GM19043 (cell line): Measurements from ENCODE around the gene LDLRAD4.

Experiments
- ATAC-seq: cut with Tn5 transposase; IDR thresholded peaks from one replicate; pipeline ENCODE4 v1.9.1; 2021; ENCODE audit warnings: low read depth; ENCODE audit not compliant: unreplicated experiment

The LDLRAD4 gene

GRCh38 chr18:13496691-13497281 lies 278.2 kb downstream of the LDLRAD4 start:
- no peak for ATAC-seq

GRCh38 chr18:13499803-13500202 lies 281.2 kb downstream of the LDLRAD4 start:
- no peak for ATAC-seq

DNA sequence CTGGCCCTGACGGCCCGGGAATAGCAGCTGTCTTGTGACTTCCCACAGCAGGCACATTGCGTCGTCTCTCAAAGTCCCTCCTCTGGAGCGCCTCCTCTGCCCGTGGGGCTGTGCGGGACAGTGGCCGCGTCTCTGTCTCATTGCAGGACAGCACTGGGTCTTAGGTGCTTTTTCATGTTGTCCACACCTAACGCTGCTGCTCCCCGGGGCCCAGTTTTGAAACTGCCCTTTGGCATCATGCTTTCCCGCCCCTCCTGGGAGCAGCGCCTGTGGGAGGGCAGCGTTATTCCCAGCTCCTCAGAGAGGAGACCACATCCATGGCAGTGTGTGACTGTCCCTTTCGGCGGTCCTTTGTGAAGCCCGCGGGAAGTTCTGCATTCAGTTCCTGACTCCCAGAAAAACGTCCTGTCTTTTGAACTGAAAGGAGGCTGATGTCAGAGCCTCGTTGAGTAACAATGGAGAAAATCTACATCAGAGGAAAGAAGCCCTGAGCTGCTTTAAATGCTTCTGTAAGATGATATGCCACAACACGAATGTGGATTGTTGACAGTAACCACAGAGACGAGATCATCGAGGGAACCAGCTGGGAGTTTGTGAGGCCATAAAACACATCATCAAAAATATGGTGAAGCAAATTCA lies 281.8 kb downstream of the LDLRAD4 start:
- no peak for ATAC-seq

GRCh38 chr18:13500869-13501542 lies 282.4 kb downstream of the LDLRAD4 start:
- ATAC-seq, result no peak

DNA sequence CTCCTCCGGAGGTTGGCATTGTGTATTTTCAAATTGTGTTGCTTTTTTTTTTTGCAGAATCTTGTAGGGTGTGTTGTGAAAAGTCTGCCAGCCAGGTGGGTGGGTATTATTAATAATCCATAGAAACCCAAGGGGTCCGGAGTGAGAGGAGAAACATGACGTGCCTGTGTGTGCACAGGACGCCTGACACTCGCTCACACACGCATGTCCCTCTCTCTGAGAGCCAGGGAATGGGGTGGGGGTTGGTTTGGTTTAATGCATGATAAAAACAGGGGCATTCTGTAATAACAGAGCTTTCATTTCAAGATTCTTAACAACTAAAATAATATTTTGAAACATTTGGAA lies 283.0 kb downstream of the LDLRAD4 start:
- ATAC-seq, result no peak

- ATAC-seq, result peak; percentile 94
Observed at GRCh38 chr18:13501891-13502290, 283.3 kb downstream of the LDLRAD4 start.

DNA sequence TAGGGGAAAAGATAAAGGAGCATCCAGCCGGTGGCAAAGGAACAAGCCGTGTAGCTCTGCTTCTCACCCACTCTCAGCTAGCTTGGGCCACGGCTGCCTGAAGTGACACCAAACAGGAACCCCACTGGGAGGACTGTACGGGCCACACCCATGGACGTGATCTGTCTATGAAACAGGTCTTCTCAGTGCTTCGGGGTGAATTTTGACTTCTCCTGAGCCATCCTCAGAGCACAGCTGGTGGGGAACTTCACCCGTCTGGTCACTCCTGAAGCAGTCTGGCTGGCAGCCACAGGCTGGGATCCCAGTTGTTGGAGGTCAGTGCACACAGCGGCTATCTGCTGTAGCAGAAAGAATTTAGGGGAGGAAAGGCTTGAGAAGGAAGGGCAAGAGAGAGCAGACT lies 284.0 kb downstream of the LDLRAD4 start:
- no peak for ATAC-seq

DNA sequence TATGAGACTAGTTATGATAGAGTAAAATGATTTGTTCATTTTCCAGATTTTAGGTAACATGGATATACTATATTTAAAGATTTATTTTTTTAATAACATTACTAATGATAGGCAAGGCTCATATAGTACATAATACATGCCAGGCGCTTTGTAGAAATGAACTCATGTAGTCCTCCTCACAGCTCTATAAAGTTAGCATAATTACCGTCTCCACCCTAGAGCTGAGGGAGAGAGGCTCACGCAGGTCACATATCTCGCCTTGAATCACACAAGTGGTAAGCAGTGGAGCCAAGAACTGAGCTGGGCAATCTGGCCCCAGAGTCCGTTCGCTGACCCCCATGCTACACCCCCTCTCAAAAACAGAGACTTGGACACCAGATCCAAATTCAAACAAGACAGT lies 285.3 kb downstream of the LDLRAD4 start:
- no peak for ATAC-seq

GRCh38 chr18:13505780-13506345 lies 287.3 kb downstream of the LDLRAD4 start:
- no peak for ATAC-seq

DNA sequence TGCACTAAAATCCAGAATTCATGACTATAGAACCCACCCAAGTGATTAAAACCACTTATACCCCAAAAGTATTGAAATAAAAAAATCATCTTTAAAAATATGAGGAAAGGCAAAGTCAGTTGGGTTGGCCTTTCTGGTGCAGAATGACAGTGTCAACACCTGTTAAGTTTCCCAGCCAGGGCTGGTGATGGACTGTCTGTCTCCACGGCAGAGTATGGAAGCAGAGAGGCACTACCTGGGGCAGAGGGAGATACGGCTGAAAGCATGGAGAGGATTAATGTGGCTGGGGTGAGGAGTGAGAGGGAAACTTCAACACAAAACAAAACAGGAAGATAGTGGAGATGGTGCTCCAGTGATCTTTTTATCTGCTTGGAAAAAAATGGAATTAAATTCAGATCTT lies 292.0 kb downstream of the LDLRAD4 start:
- no peak for ATAC-seq

- no peak for ATAC-seq
Observed at GRCh38 chr18:13511961-13512577, 293.5 kb downstream of the LDLRAD4 start.

GRCh38 chr18:13513021-13513420 lies 294.5 kb downstream of the LDLRAD4 start:
- ATAC-seq, result no peak

DNA sequence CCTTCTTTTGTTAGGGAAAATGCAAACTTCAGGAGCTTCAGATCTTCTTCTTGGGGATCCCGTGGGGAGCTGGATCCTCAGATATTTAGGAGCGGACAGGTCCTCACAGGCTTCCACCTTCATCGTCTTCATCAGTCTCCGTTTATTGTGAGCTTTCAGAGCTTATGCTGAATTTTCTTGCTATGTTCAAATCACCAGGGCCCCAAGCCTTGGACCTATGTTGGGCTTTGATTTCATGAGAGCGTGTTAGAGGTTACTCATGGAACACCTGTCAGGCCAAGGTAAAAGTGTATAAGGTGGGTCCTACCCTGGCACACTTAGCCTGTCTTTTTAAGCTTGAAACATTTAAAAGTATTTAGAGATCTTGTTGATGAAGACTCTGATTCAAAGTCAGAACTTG lies 294.9 kb downstream of the LDLRAD4 start:
- no peak for ATAC-seq

GRCh38 chr18:13514558-13514957 lies 296.0 kb downstream of the LDLRAD4 start:
- ATAC-seq, result no peak

- ATAC-seq, result no peak
Observed at GRCh38 chr18:13516855-13517254, 298.3 kb downstream of the LDLRAD4 start.

GRCh38 chr18:13517369-13517768 lies 298.8 kb downstream of the LDLRAD4 start:
- ATAC-seq, result no peak

DNA sequence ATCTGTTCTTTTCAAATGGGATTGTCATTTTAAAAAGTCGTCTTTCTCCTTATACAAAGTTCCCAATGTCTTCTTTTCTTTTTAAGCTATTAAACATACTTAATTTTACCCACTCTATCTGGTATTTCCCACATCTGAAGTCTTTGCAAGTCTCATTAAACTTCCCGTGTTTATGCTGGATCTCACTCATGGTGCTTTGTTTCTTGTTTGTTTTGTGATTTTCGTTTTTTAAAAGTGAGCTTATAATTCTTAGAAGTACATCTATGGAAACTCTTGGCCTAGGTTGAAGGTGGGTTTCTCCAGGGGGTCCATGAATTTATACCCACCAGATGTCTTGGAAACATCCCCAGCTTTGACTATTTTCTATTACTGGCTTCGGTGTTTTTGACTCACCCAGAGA lies 299.8 kb downstream of the LDLRAD4 start:
- ATAC-seq, result no peak

DNA sequence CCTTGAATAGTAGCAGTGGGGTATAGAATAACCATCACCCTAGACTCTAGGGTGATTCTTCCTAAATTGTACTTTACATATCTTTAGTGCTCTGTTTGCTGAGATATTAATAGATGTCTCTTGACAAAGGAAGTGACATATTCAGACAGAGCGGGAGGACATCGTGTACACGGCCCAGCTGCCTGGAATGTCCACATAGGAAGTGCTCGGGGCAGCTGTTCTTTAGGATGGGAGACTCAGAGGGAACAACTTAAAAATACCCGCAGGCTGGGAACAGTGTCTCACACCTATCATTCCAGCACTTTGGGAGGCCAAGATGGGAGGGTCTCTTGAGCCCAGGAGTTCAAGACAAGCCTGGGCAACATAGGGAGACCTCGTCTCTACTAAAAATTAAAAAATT lies 301.7 kb downstream of the LDLRAD4 start:
- no peak for ATAC-seq

DNA sequence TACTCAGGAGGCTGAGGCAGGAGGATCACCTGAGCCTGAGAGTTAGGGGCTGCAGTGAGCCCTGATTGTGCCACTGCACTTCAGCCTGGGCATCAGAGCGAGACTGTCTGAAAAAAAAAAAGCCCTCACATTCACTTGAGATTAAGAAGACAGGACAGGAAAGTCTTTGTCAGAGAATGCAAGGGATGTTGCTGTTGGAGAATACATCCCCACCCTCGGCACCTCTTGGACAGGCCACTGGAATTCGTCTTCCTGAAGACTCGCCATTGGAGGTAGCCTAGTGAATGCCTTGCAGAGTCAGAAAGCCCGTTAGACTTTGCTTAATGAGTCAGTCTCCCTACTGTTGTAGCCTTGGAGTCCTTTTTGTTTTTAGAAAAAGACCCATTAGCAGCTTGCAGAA lies 302.2 kb downstream of the LDLRAD4 start:
- no peak for ATAC-seq

DNA sequence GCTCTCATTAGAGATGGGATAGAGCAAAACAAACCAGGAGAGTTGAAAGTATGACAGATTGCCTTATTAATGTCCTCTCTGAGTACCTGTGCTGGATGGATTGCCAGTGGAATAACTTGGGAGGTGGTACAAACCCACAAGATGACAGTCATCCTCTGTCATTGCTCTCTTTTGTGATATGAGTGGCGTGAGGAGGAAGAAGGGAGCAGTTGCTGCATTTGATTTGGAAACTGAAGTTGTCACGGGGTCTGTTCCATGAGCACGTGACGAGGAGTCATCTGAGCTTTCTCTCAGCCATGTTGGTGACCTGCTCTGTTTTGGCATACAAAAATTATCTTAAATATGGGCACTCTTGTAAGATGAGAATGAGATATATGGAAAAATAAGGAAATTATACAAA lies 302.9 kb downstream of the LDLRAD4 start:
- ATAC-seq, result no peak

- ATAC-seq, result no peak
Observed at GRCh38 chr18:13522256-13522655, 303.7 kb downstream of the LDLRAD4 start.
